Measurements from ENCODE around the gene COL27A1. TPM values are rescaled to one million over a fixed set of nuclear protein-coding genes. Genes with fewer than 3 reads are reported as not detected.

Gene COL27A1
- total and polyA plus RNA-seq, 2 experiments from 2014 or later, result 10.5 to 18.0 TPM

DNA sequence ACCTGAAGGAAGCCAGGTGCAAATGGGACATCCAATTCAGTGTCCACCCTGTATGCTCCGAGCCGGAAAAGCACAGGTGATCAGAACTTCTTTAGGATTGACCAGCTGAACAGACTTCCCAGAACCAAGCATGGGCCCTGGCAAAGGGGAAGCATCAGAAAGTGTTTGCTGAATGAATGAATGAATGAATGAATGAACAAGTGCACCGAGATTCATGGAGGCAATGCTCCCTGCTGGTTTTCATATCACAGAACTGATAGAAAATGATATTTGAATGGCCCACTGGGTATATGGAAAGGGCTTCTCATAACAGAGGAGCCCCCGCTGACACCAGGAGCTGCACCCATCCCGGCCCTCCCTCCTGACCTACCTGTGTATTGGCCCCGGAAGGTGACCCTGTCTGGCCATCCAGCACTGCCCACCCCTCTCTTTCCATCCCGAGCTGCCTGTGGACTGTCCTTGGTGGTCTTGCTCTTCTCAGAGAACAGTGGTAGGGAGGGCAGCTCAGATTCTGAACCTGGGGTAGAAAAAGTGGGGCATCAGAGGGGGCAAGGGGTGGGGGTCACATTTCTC, 190.2 kb downstream of the COL27A1 start:
- Mint-ChIP-seq H3K36me3 (ENCODE audit: low read depth) (peaks cover 89% of the 10 kb centered on the region), H3K27me3 (ENCODE audit: insufficient read depth, low read depth, poor library complexity) (peaks cover 18% of the 10 kb centered on the region), H3K27ac (no peak overlapping the region), H3K4me1 (peaks cover 21% of the 10 kb centered on the region), H3K4me3 (no peak overlapping the region), H3K9me3 (no peaks in the 10 kb centered on the region)
- no peak overlapping the region for H3K4me2 ChIP-seq
- H2AFZ ChIP-seq, result no peak overlapping the region
- no peaks in the 10 kb centered on the region for H3K4me1 ChIP-seq (ENCODE audit: insufficient read depth)
- no peaks in the 10 kb centered on the region for H3K27me3 ChIP-seq (ENCODE audit: insufficient read depth)
- ATAC-seq, result no peak
- no peak for DNase-seq (ENCODE audit: low spot score)
- H3K79me2 ChIP-seq (replicated peaks; ENCODE audit: insufficient read depth), result no peaks in the 10 kb centered on the region
- H3K9me2 ChIP-seq (ENCODE audit: insufficient read depth), result no peaks in the 10 kb centered on the region
- no peaks in the 10 kb centered on the region; the same call in 1 of the 2 replicates for H4K20me1 ChIP-seq (replicated peaks; ENCODE audit: insufficient read depth)
- no peak overlapping the region for H3K4me3 ChIP-seq
- H3K36me3 ChIP-seq (ENCODE audit: insufficient read depth), result peaks cover 19% of the 10 kb centered on the region
- no peaks in the 10 kb centered on the region for H3F3A ChIP-seq (replicated peaks; ENCODE audit: low read depth)
- H3K27ac ChIP-seq (ENCODE audit: low read depth), result no peak overlapping the region
- TF ChIP-seq ZNF114 (CRISPR knock-in tag; IDR thresholded peaks at IDR 0.05) (no peak), CREB1 (CRISPR knock-in tag; IDR thresholded peaks at IDR 0.05; ENCODE audit: low read depth) (no peak), EZH2phosphoT487 (IDR thresholded peaks at IDR 0.05; ENCODE audit: unreplicated experiment) (no peak), STAT1 (IDR thresholded peaks at IDR 0.05; ENCODE audit: unreplicated experiment) (no peak), POLR2AphosphoS5 (IDR thresholded peaks at IDR 0.05; ENCODE audit: low read depth) (no peak), EZH2 (IDR thresholded peaks at IDR 0.05; ENCODE audit: low read depth, unreplicated experiment) (no peak), JUNB (IDR thresholded peaks at IDR 0.05; ENCODE audit: unreplicated experiment) (no peak), NANOG (IDR thresholded peaks at IDR 0.05; ENCODE audit: borderline replicate concordance) (no peak), ZNF331 (CRISPR knock-in tag; IDR thresholded peaks at IDR 0.05; ENCODE audit: low read depth) (no peak)
- TF ChIP-seq, protein P1, sequence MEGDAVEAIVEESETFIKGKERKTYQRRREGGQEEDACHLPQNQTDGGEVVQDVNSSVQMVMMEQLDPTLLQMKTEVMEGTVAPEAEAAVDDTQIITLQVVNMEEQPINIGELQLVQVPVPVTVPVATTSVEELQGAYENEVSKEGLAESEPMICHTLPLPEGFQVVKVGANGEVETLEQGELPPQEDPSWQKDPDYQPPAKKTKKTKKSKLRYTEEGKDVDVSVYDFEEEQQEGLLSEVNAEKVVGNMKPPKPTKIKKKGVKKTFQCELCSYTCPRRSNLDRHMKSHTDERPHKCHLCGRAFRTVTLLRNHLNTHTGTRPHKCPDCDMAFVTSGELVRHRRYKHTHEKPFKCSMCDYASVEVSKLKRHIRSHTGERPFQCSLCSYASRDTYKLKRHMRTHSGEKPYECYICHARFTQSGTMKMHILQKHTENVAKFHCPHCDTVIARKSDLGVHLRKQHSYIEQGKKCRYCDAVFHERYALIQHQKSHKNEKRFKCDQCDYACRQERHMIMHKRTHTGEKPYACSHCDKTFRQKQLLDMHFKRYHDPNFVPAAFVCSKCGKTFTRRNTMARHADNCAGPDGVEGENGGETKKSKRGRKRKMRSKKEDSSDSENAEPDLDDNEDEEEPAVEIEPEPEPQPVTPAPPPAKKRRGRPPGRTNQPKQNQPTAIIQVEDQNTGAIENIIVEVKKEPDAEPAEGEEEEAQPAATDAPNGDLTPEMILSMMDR (conservative IDR thresholded peaks at IDR 0.05; ENCODE audit: low read depth in 2 of 2), result no peak
- TF ChIP-seq, protein P2, sequence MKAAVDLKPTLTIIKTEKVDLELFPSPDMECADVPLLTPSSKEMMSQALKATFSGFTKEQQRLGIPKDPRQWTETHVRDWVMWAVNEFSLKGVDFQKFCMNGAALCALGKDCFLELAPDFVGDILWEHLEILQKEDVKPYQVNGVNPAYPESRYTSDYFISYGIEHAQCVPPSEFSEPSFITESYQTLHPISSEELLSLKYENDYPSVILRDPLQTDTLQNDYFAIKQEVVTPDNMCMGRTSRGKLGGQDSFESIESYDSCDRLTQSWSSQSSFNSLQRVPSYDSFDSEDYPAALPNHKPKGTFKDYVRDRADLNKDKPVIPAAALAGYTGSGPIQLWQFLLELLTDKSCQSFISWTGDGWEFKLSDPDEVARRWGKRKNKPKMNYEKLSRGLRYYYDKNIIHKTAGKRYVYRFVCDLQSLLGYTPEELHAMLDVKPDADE (IDR thresholded peaks at IDR 0.05), result no peak
- TF ChIP-seq, protein P3, sequence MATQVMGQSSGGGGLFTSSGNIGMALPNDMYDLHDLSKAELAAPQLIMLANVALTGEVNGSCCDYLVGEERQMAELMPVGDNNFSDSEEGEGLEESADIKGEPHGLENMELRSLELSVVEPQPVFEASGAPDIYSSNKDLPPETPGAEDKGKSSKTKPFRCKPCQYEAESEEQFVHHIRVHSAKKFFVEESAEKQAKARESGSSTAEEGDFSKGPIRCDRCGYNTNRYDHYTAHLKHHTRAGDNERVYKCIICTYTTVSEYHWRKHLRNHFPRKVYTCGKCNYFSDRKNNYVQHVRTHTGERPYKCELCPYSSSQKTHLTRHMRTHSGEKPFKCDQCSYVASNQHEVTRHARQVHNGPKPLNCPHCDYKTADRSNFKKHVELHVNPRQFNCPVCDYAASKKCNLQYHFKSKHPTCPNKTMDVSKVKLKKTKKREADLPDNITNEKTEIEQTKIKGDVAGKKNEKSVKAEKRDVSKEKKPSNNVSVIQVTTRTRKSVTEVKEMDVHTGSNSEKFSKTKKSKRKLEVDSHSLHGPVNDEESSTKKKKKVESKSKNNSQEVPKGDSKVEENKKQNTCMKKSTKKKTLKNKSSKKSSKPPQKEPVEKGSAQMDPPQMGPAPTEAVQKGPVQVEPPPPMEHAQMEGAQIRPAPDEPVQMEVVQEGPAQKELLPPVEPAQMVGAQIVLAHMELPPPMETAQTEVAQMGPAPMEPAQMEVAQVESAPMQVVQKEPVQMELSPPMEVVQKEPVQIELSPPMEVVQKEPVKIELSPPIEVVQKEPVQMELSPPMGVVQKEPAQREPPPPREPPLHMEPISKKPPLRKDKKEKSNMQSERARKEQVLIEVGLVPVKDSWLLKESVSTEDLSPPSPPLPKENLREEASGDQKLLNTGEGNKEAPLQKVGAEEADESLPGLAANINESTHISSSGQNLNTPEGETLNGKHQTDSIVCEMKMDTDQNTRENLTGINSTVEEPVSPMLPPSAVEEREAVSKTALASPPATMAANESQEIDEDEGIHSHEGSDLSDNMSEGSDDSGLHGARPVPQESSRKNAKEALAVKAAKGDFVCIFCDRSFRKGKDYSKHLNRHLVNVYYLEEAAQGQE (IDR thresholded peaks at IDR 0.05; ENCODE audit: unreplicated experiment), result no peak
- TF ChIP-seq, protein P4, sequence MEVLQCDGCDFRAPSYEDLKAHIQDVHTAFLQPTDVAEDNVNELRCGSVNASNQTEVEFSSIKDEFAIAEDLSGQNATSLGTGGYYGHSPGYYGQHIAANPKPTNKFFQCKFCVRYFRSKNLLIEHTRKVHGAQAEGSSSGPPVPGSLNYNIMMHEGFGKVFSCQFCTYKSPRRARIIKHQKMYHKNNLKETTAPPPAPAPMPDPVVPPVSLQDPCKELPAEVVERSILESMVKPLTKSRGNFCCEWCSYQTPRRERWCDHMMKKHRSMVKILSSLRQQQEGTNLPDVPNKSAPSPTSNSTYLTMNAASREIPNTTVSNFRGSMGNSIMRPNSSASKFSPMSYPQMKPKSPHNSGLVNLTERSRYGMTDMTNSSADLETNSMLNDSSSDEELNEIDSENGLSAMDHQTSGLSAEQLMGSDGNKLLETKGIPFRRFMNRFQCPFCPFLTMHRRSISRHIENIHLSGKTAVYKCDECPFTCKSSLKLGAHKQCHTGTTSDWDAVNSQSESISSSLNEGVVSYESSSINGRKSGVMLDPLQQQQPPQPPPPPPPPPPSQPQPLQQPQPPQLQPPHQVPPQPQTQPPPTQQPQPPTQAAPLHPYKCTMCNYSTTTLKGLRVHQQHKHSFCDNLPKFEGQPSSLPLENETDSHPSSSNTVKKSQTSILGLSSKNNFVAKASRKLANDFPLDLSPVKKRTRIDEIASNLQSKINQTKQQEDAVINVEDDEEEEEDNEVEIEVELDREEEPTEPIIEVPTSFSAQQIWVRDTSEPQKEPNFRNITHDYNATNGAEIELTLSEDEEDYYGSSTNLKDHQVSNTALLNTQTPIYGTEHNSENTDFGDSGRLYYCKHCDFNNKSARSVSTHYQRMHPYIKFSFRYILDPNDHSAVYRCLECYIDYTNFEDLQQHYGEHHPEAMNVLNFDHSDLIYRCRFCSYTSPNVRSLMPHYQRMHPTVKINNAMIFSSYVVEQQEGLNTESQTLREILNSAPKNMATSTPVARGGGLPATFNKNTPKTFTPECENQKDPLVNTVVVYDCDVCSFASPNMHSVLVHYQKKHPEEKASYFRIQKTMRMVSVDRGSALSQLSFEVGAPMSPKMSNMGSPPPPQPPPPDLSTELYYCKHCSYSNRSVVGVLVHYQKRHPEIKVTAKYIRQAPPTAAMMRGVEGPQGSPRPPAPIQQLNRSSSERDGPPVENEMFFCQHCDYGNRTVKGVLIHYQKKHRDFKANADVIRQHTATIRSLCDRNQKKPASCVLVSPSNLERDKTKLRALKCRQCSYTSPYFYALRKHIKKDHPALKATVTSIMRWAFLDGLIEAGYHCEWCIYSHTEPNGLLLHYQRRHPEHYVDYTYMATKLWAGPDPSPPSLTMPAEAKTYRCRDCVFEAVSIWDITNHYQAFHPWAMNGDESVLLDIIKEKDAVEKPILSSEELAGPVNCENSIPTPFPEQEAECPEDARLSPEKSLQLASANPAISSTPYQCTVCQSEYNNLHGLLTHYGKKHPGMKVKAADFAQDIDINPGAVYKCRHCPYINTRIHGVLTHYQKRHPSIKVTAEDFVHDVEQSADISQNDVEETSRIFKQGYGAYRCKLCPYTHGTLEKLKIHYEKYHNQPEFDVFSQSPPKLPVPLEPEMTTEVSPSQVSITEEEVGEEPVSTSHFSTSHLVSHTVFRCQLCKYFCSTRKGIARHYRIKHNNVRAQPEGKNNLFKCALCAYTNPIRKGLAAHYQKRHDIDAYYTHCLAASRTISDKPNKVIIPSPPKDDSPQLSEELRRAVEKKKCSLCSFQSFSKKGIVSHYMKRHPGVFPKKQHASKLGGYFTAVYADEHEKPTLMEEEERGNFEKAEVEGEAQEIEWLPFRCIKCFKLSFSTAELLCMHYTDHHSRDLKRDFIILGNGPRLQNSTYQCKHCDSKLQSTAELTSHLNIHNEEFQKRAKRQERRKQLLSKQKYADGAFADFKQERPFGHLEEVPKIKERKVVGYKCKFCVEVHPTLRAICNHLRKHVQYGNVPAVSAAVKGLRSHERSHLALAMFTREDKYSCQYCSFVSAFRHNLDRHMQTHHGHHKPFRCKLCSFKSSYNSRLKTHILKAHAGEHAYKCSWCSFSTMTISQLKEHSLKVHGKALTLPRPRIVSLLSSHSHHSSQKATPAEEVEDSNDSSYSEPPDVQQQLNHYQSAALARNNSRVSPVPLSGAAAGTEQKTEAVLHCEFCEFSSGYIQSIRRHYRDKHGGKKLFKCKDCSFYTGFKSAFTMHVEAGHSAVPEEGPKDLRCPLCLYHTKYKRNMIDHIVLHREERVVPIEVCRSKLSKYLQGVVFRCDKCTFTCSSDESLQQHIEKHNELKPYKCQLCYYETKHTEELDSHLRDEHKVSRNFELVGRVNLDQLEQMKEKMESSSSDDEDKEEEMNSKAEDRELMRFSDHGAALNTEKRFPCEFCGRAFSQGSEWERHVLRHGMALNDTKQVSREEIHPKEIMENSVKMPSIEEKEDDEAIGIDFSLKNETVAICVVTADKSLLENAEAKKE (CRISPR knock-in tag; IDR thresholded peaks at IDR 0.05), result no peak

Data from GM23338 (cell line).